IMR-90 (cell line): ENCODE measurements around the gene GSG1. TPM values are rescaled to one million over a fixed set of nuclear protein-coding genes. Genes with fewer than 3 reads are reported as not detected.

Experiments used
- ATAC-seq: fragments of 200-7000 bp; cut with Tn5 transposase; 2 replicates; pipeline ENCODE4 v1.9.1; 2020; ENCODE audit warnings: low read depth, mild to moderate bottlenecking, moderate library complexity
- BruUV-seq: library from RNA; stranded (reverse); fragments of 400-500 nt; replicated peaks from 2 replicates; lab custom pipeline; 2021; lab: Mats Ljungman, UMichigan
- CTCF ChIA-PET: fragments of 300-600 bp; formaldehyde crosslinking; extraction: SDS; loops from one replicate; lab custom pipeline; 2021; ENCODE audit warnings: antibody characterized with exemption; lab: Yijun Ruan, JAX
- POLR2A ChIA-PET: fragments of 300-600 bp; sonication (Branson Sonifier 250); formaldehyde crosslinking; loops from one replicate; lab custom pipeline; 2022; ENCODE audit warnings: antibody characterized with exemption; ENCODE audit not compliant: unreplicated experiment; lab: Charles Lee
- DNase-seq: peaks from one replicate; pipeline ENCODE4 v3.0.0; 2013
- H2AFZ ChIP-seq: replicated peaks from 2 replicates; pipeline ENCODE3; 2013; ENCODE audit warnings: low read length, mild to moderate bottlenecking; ENCODE audit not compliant: poor library complexity
- H2AK5ac ChIP-seq: 2 replicates; pipeline ENCODE4 v1.6.1; 2013; ENCODE audit warnings: low read depth, low read length, inconsistent platforms
- H2AK9ac ChIP-seq: replicated peaks from 2 replicates; pipeline ENCODE3; 2013; ENCODE audit warnings: mild to moderate bottlenecking, low read depth, low read length, moderate library complexity; ENCODE audit not compliant: poor library complexity
- H2BK120ac ChIP-seq: 2 replicates; pipeline ENCODE4 v1.6.1; 2013; ENCODE audit warnings: low read depth, low read length, inconsistent platforms
- H2BK15ac ChIP-seq: 3 replicates; pipeline ENCODE4 v1.6.1; 2013; ENCODE audit warnings: low read depth, low read length, inconsistent platforms
- H2BK20ac ChIP-seq: 2 replicates; pipeline ENCODE4 v1.6.1; 2013; ENCODE audit warnings: low read depth, mild to moderate bottlenecking, inconsistent platforms, low read length, moderate library complexity
- H2BK5ac ChIP-seq: 2 replicates; pipeline ENCODE4 v1.6.1; 2013; ENCODE audit warnings: mild to moderate bottlenecking, low read depth, low read length, inconsistent platforms; ENCODE audit not compliant: poor library complexity, severe bottlenecking
- H3K14ac ChIP-seq: replicated peaks from 2 replicates; pipeline ENCODE4 v1.6.1; 2013; ENCODE audit warnings: low read depth, low read length, inconsistent platforms
- H3K18ac ChIP-seq: 2 replicates; pipeline ENCODE4 v1.6.1; 2013; ENCODE audit warnings: low read depth, low read length, control low read depth
- H3K23ac ChIP-seq: 2 replicates; pipeline ENCODE4 v1.6.1; 2013; ENCODE audit warnings: low read depth, low read length, inconsistent platforms
- H3K27ac ChIP-seq: 2 replicates; pipeline ENCODE4 v1.5.1; 2013; ENCODE audit warnings: mild to moderate bottlenecking, control low read depth, low read length; ENCODE audit not compliant: insufficient read depth
- H3K27me3 ChIP-seq: 2 replicates; pipeline ENCODE4 v1.6.1; 2013; ENCODE audit warnings: low read length; ENCODE audit not compliant: control insufficient read depth, insufficient read depth
- H3K36me3 ChIP-seq: 2 replicates; pipeline ENCODE4 v1.6.1; 2013; ENCODE audit warnings: low read length, mixed read lengths; ENCODE audit not compliant: control insufficient read depth, insufficient read depth
- H3K4ac ChIP-seq: 2 replicates; pipeline ENCODE4 v1.6.1; 2013; ENCODE audit warnings: low read depth, low read length, inconsistent platforms
- H3K4me1 ChIP-seq: 2 replicates; pipeline ENCODE4 v1.6.1; 2013; ENCODE audit warnings: low read length, mixed read lengths; ENCODE audit not compliant: control insufficient read depth, insufficient read depth
- H3K4me2 ChIP-seq: 2 replicates; pipeline ENCODE4 v1.6.1; 2013; ENCODE audit warnings: low read depth, mild to moderate bottlenecking, control low read depth, low read length, moderate library complexity
- H3K4me3 ChIP-seq: 2 replicates; pipeline ENCODE4 v1.5.1; 2013; ENCODE audit warnings: low read depth, mild to moderate bottlenecking, control low read depth, low read length, moderate library complexity; ENCODE audit not compliant: insufficient read depth
- H3K56ac ChIP-seq: 2 replicates; pipeline ENCODE4 v1.6.1; 2013; ENCODE audit warnings: low read length, inconsistent platforms; ENCODE audit not compliant: insufficient read depth; ENCODE audit errors: extremely low read depth
- H3K79me1 ChIP-seq, 2 experiments: 2 replicates each; pipeline ENCODE4 v1.6.1; 2013; ENCODE audit warnings: low read length in 2 of 2, inconsistent platforms in 1 of 2, low read depth in 1 of 2
- H3K9ac ChIP-seq: 2 replicates; pipeline ENCODE4 v1.6.1; 2013; ENCODE audit warnings: low read depth, low read length, control low read depth
- H3K9me1 ChIP-seq: 2 replicates; pipeline ENCODE4 v1.6.1; 2013; ENCODE audit warnings: low read length, inconsistent platforms; ENCODE audit not compliant: insufficient read depth
- H3K9me3 ChIP-seq: 2 replicates; pipeline ENCODE4 v1.6.1; 2013; ENCODE audit warnings: low read length; ENCODE audit not compliant: control insufficient read depth, insufficient read depth
- H4K20me1 ChIP-seq: 2 replicates; pipeline ENCODE4 v1.6.1; 2013; ENCODE audit warnings: low read length, inconsistent platforms; ENCODE audit not compliant: insufficient read depth
- H4K5ac ChIP-seq: 2 replicates; pipeline ENCODE4 v1.6.1; 2013; ENCODE audit warnings: mild to moderate bottlenecking, low read depth, low read length, control low read depth
- H4K8ac ChIP-seq, 2 experiments: 2 replicates each; pipeline ENCODE4 v1.6.1; 2013; ENCODE audit warnings: low read depth in 2 of 2, low read length in 2 of 2, control low read depth in 1 of 2, inconsistent platforms in 1 of 2
- H4K91ac ChIP-seq: 2 replicates; pipeline ENCODE4 v1.6.1; 2013; ENCODE audit warnings: low read depth, low read length, inconsistent platforms; ENCODE audit not compliant: insufficient read depth
- CHD1 ChIP-seq: IDR thresholded peaks from 2 replicates; pipeline ENCODE4 v1.6.1; 2012; ENCODE audit warnings: low read depth, low read length, improper control_type of control experiment
- FOS ChIP-seq: fragments of 150-350 bp; IDR thresholded peaks from 2 replicates; pipeline ENCODE4 v1.6.1; 2016; ENCODE audit warnings: low read depth, low read length
- WGBS, 2 experiments: methylation state at CpG; one replicate each; pipeline versions ENCODE4 v1.1.5 to v1.1.7; 2013; ENCODE audit warnings: missing lambda C conversion rate in 2 of 2; ENCODE audit not compliant: insufficient read length in 1 of 2; ENCODE audit errors: extremely low coverage in 2 of 2; 5-methylcytosine and 5-hydroxymethylcytosine counted together
- dilution Hi-C: fragments of 300-500 bp; cut with HindIII; formaldehyde crosslinking; loops from one replicate; pipeline ENCODE4 v1.14.3; 2018; ENCODE audit warnings: low sequenced_read_pairs; ENCODE audit not compliant: unreplicated experiment
- in situ Hi-C: fragments of 300-500 bp; cut with MboI; formaldehyde crosslinking; loops from 3 replicates; pipeline ENCODE4 v1.14.3; 2019; ENCODE audit warnings: low sequenced_read_pairs, inconsistent platforms, mixed read lengths
- intact Hi-C: fragments of 100-400 bp; cut with micrococcal nuclease; formaldehyde crosslinking; loops from 2 replicates; pipeline ENCODE4 v1.10.0; 2022
- polyA plus RNA-seq, 3 experiments: library from polyadenylated mRNA; depleted of rRNA; stranded (reverse); fragments of >200 nt; gene quantifications; 2 replicates each; pipeline ENCODE4 v1.2.3, GENCODE V29; 2012; ENCODE audit warnings: low replicate concordance in 1 of 3
- total RNA-seq: library from RNA; depleted of rRNA; stranded (reverse); fragments of >200 nt; gene quantifications from 2 replicates; pipeline ENCODE4 v1.2.3, GENCODE V29; 2012

The GSG1 gene
- total and polyA plus RNA-seq, 2 of the 4 experiments (the other 2 are of a cell fraction) = 1.8 to 2.9 TPM

- Histone ChIP-seq H3K14ac (no peak overlapping the region), H3K79me1 (no peaks in the 10 kb centered on the region), H3K23ac (no peak overlapping the region), H4K8ac (no peak overlapping the region), H3K27me3 (no peaks in the 10 kb centered on the region), H2AFZ (no peak overlapping the region), H3K4me1 (peaks cover 9% of the 10 kb centered on the region), H2BK120ac (no peak overlapping the region), H2AK9ac (no peak overlapping the region), H3K36me3 (peaks cover 5% of the 10 kb centered on the region), H3K27ac (no peak overlapping the region), H3K4me2 (no peak overlapping the region), H2AK5ac (no peak overlapping the region; the same call in 1 of the 2 replicates), H2BK15ac (no peak overlapping the region), H4K91ac (no peak overlapping the region), H2BK5ac (no peak overlapping the region), H2BK20ac (no peak overlapping the region), H3K56ac (no peak overlapping the region), H3K18ac (peak overlapping the region; percentile 24), H3K4ac (0 out of 2 replicates have a peak overlapping the region, but pooled peaks have one; percentile 4), H3K9me3 (no peaks in the 10 kb centered on the region; the same call in 1 of the 2 replicates), H3K9me1 (0 out of 2 replicates have a peak, but pooled peaks cover 15% of the 10 kb centered on the region), H4K20me1 (no peaks in the 10 kb centered on the region), H3K4me3 (no peak overlapping the region), H4K5ac (0 out of 2 replicates have a peak overlapping the region, but pooled peaks have one; percentile 2), H3K9ac (no peak overlapping the region)
- peak; percentile 60 for ATAC-seq
- intact Hi-C loops (no loop called here), in situ Hi-C loops (no loop called here), dilution Hi-C loops (no loop called here)
- TF ChIP-seq FOS = peak; percentile 22; the same call in 1 of the 2 replicates
- TF ChIP-seq CHD1 = no peak
- ChIA-PET CTCF (interaction anchor here (1.4 kb wide), 1 partner anchor 30 kb away, joined by 3 read pairs; no protein-coding TSS in a partner anchor), POLR2A (no interaction called here)
- DNase-seq = peak; percentile 40
- BruUV-seq = no TSS peak
- 100% methylated on average over 1 of the region's 3 CpGs; no CpG with 5 or more reads in 1 of the 2 experiments for WGBS, 2 experiments
Observed at GRCh38 chr12:13074396-13075117, 28.9 kb downstream of the GSG1 start.
